GM18520 (cell line): ENCODE data around the gene NUDT22.
A peak's percentile ranks its signal among the peaks of the same experiment; 100 is the strongest.

Source experiments
- ATAC-seq: cut with Tn5 transposase; IDR thresholded peaks from one replicate; pipeline ENCODE4 v1.9.1; 2021; ENCODE audit not compliant: unreplicated experiment

The NUDT22 gene, protein sequence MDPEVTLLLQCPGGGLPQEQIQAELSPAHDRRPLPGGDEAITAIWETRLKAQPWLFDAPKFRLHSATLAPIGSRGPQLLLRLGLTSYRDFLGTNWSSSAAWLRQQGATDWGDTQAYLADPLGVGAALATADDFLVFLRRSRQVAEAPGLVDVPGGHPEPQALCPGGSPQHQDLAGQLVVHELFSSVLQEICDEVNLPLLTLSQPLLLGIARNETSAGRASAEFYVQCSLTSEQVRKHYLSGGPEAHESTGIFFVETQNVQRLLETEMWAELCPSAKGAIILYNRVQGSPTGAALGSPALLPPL

DNA sequence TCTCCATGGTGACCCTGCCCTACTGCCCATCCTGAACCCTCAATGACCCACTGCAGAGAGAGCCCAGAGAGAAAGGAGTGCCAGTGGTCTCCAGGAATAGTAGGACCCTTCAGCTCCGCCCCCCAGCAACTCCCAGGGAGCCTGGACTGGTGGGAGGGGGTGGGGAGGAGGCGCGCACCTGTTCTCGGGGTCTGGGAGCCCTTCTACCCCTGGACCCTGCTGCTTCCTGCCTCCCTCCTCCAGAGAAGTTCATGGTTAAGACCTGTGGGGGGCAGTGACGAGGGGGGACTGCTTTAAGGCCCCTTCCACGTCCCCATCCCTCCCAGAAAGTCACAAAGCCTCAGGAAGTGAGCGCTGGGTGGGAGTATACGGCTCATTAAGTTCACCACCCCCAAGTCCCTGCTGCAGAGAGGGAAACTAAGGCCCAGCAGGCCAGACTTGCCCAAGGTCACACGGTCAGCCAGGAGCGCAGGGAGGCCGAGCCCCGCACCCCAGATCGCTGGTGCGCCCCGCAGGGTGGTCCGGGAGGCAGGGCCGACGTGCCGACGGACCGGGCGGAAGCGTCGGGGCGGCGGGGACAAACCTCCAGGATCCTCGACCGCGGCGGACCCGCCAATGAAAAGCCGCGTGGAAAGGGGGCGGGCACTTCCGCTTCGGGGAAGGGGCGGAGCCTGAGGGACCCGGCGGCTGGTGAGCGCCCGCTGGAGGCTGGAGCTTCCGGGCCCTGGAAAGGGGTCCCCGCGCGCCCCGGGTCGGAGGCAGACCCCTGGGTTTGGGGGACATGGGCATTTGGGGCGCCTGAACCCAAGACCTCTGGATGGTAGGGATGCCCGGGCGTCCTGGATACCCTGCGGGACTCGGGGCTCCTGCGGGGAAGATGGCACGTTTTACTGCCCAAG lies at the start of gene NUDT22, which contains the start of gene TRPT1:
Gene NUDT22 (plus strand): TSS at position 667 of the 899 bp plus-strand sequence. CDS start 379 bp downstream, outside the sequence.
Gene TRPT1 (minus strand): TSS at position 579 of the 899 bp plus-strand sequence. CDS start 326 bp downstream, at position 253.
- ATAC-seq, result peak; percentile 35

GRCh38 chr11:64176751-64177150 lies 49.3 kb upstream of the NUDT22 start:
- ATAC-seq, result no peak

GRCh38 chr11:64178203-64178602 lies 47.9 kb upstream of the NUDT22 start:
- ATAC-seq, result no peak

DNA sequence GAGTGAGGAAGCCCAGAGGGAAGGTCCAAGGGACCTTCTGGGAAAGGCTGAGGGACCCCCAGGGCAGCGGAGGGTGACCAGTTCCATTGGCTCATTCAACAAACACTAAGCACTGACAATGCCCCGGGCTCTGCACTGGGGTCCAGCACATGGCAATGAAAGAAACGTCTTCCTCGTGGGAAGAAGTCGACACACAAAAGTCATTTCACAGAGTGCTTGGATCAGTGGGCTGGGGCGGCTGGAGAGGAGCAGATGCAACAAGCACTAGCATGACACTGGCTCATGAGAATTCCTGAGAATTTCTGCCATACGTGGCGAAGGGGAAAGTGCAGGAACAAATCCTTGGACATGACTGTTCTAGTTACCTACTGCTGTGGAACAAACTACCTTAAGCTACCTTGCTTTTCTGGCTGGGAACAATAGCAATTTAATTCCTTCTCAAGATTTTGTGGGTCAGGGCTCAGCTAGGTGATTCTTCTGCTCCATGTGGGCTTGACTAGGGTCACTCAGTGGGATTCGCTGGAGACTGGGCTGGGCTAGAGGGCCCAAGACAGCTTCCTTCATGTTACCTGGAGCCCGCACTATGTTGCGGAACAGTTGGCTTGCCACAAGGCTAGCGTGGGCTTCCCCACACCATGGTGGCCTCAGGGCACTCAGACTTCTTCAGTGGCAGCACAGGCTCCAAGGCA lies 47.0 kb upstream of the NUDT22 start:
- ATAC-seq, result no peak

- ATAC-seq, result no peak
Measured at GRCh38 chr11:64180891-64181290, 45.2 kb upstream of the NUDT22 start.

GRCh38 chr11:64181506-64182411 lies 44.3 kb upstream of the NUDT22 start:
- no peak for ATAC-seq

DNA sequence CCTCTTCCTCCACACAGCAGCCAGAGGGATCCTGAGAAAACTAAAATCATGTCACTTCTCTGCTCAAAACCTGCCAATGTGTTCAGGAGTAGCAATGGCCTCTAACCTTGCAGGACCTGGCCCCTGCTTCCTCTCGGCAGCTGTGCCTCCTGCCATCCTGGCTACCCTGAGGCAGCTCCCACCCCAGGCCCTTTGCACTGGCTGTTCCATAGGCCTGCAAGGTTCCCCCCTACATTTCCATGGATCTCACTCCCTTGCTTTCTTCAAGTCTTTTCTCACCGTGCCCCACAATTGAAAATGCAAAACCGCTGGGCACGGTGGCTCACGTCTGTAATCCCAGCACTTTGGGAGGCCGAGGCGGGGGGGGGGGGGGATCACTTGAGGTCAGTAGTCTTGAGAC lies 42.2 kb upstream of the NUDT22 start:
- no peak for ATAC-seq

- ATAC-seq, result peak; percentile 17
Measured at GRCh38 chr11:64185175-64185692, 40.8 kb upstream of the NUDT22 start.

- ATAC-seq, result peak; percentile 84
Measured at GRCh38 chr11:64185693-64186491, 40.2 kb upstream of the NUDT22 start, which contains the start of gene STIP1. STIP1 (plus strand) TSS chr11:64186171; CDS start chr11:64186262, 91 bp downstream.

DNA sequence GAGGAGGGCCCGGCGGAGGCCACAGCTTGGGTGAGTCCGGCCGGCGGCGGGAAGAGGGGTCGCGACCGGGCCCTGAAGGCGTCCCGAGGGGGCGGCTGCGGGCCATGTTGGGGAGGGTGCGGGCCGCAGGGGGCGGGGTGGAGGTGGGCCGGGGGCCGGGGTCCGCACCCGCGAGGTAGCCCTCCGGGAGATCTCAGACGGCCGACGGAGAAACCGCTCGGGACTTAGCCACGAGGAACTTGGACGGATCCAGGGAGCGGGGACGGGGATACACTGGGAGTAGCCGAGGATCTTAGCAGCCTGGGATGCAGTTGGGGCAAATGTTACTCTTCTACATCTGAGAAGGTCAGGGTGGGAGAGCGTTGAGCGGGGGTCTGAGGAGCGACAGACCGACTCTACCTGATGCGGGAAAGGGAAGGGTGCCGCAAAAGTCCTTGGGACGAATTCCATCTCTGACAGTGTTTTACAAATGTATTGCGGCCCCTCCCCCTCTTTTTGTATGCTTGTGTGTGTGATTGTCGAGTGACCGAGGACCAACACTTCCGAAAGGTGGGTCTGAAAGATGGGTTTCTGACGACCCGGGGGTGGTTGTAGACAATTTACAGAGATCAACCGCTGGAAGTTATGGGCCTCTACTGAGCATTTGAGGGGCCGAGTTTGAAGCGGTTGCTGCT lies 39.4 kb upstream of the NUDT22 start:
- no peak for ATAC-seq

DNA sequence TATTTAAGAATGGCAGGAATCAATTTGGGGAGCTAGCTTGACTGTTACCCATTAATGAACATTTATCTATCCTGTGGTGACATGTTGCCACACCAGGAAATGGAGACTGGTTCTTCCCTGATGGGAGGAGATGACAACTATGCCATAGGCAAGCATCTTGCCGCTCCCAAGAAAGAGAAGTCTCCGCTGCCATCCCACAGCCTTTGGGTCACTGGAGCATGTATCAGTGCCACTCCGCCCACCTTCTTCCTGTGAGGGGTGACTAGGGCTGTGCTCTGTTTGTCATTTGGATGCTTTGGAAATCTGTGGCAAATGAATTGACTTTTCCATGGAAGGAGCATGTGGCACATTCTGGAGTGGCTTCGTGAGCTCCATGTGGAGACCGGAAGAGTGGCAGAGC lies 33.6 kb upstream of the NUDT22 start:
- no peak for ATAC-seq

DNA sequence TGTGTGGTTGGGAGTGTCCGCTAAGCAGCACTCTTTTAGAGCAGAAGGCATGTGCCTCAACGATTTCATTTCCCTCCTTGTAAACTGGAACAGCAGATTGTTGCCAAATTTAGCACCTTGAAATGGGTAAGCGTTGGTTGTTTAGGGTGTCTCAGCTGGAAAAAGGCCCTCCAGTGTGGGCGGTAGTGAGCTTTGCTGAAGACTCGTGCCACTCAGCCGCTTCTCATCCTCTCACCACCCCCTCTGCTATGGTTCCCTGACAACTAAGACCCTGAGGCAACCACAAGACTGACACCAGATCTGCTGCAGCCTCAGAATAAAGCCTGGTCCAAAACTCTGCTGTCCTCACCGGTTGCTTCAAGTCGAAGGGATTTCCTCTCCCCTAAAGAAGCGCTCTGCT lies 29.4 kb upstream of the NUDT22 start:
- ATAC-seq, result no peak

GRCh38 chr11:64198511-64198910 lies 27.6 kb upstream of the NUDT22 start:
- ATAC-seq, result no peak

GRCh38 chr11:64201543-64201942 lies 24.5 kb upstream of the NUDT22 start:
- ATAC-seq, result no peak

- ATAC-seq, result no peak
Measured at GRCh38 chr11:64202992-64203391, 23.1 kb upstream of the NUDT22 start.

GRCh38 chr11:64203421-64204079 lies 22.5 kb upstream of the NUDT22 start:
- no peak for ATAC-seq

DNA sequence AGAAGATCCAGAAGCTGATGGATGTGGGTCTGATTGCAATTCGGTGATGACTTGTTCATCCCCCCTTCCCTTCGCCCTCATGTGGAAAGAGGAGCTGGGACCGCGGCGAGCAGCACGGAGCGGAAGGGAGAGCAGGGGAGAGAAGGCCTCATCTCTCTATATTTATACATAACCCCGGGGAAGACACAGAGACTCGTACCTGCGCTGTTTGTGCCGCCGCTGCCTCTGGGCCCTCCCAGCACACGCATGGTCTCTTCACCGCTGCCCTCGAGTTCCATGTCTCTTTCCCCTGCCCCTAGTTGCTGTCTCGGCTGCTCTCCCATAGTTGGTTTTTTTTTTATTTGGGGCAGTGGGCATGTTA lies 22.0 kb upstream of the NUDT22 start:
- no peak for ATAC-seq

- no peak for ATAC-seq
Measured at GRCh38 chr11:64204464-64204989, 21.5 kb upstream of the NUDT22 start.
